Ishikawa (cell line): ENCODE data around the gene PPM1J.
"Not testable (repeated sequence)": the region's sequence is repeated elsewhere in the genome, so short reads cannot be mapped to it uniquely, and the experiment has no call there.

Experiments used
- CEBPB ChIP-seq: IDR thresholded peaks from 2 replicates; pipeline ENCODE4 v1.6.1; 2012
- CREB1 ChIP-seq: IDR thresholded peaks from 2 replicates; pipeline ENCODE4 v1.6.1; 2012; ENCODE audit warnings: low read depth
- EGR1 ChIP-seq: IDR thresholded peaks from 2 replicates; pipeline ENCODE4 v1.6.1; 2012
- EP300 ChIP-seq: IDR thresholded peaks from 2 replicates; pipeline ENCODE4 v1.6.1; 2012; ENCODE audit warnings: borderline replicate concordance
- FOXM1 ChIP-seq: IDR thresholded peaks from 2 replicates; pipeline ENCODE4 v1.6.1; 2012; ENCODE audit warnings: low read depth, borderline replicate concordance
- MAX ChIP-seq: IDR thresholded peaks from 2 replicates; pipeline ENCODE4 v1.6.1; 2012
- NFIC ChIP-seq: IDR thresholded peaks from 2 replicates; pipeline ENCODE4 v1.6.1; 2012
- RAD21 ChIP-seq: IDR thresholded peaks from 2 replicates; pipeline ENCODE4 v1.6.1; 2012; ENCODE audit warnings: low read depth
- REST ChIP-seq: IDR thresholded peaks from 2 replicates; pipeline ENCODE4 v1.6.1; 2012; ENCODE audit warnings: low read depth, mild to moderate bottlenecking
- TAF1 ChIP-seq: IDR thresholded peaks from 2 replicates; pipeline ENCODE4 v1.6.1; 2012; ENCODE audit warnings: low read depth, mild to moderate bottlenecking
- TCF12 ChIP-seq: IDR thresholded peaks from 2 replicates; pipeline ENCODE4 v1.6.1; 2012; ENCODE audit warnings: low read depth
- TEAD4 ChIP-seq: IDR thresholded peaks from 2 replicates; pipeline ENCODE4 v1.6.1; 2012
- YY1 ChIP-seq: IDR thresholded peaks from 2 replicates; pipeline ENCODE4 v1.6.1; 2012; ENCODE audit warnings: low read depth

GRCh38 chr1:112728306-112728971, 13.3 kb upstream of the PPM1J start:
- not testable (repeated sequence) for TF ChIP-seq TAF1, REST, EP300, RAD21, CREB1, YY1, EGR1, TCF12, NFIC, FOXM1, TEAD4, CEBPB
- TF ChIP-seq MAX = peak; percentile 35; the same call in 1 of the 2 replicates
